Duodenal mucosa (tissue), 2 donors: ENCODE results near the gene GAGE12H.
"Not testable (repeated sequence)": the region's sequence is repeated elsewhere in the genome, so short reads cannot be mapped to it uniquely, and the experiment has no call there.

ENCODE experiments used
- H3K27ac ChIP-seq: one replicate; pipeline ENCODE4 v1.7.0; 2013; ENCODE audit warnings: low read depth, low read length
- H3K27me3 ChIP-seq, 2 donors: one replicate each; pipeline ENCODE4 v1.7.0; 2013; ENCODE audit warnings: low read length in 2 of 2, control low read depth in 1 of 2; ENCODE audit not compliant: insufficient read depth in 2 of 2, control insufficient read depth in 1 of 2
- H3K36me3 ChIP-seq, 2 donors: one replicate each; pipeline ENCODE4 v1.7.0; 2013; ENCODE audit warnings: low read length in 2 of 2, control low read depth in 1 of 2; ENCODE audit not compliant: insufficient read depth in 2 of 2, control insufficient read depth in 1 of 2
- H3K4me1 ChIP-seq, 2 donors: one replicate each; pipeline ENCODE4 v1.7.0; 2013; ENCODE audit warnings: low read length in 2 of 2, control low read depth in 1 of 2; ENCODE audit not compliant: insufficient read depth in 2 of 2, control insufficient read depth in 1 of 2
- H3K4me3 ChIP-seq, 2 donors: one replicate each; pipeline ENCODE4 v1.7.0; 2013; ENCODE audit warnings: low read length in 2 of 2, low read depth in 1 of 2
- H3K9ac ChIP-seq, 2 donors: one replicate each; pipeline ENCODE4 v1.7.0; 2013; ENCODE audit warnings: low read length in 2 of 2, low read depth in 1 of 2
- H3K9me3 ChIP-seq, 2 donors: one replicate each; pipeline ENCODE4 v1.7.0; 2013; ENCODE audit warnings: low read length in 2 of 2, control low read depth in 1 of 2; ENCODE audit not compliant: control insufficient read depth in 1 of 2

Gene GAGE12H

DNA sequence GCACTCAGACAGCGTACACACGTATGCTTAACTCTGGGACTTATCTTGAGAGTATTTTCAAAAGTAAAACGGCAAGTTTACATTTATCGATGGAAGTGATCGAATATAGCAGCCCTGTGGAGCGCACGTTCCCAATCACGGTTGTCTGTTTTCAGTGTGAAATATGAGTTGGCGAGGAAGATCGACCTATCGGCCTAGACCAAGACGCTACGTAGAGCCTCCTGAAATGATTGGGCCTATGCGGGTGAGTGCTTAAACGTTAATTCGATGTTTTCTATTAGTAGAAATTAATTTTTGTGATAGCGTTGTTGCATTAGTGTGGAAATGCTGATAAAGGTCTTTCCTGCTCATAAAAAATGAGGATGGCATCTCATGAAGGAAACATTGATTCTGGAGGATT lies 10.7 kb downstream of the GAGE12H start:
- H3K27me3 ChIP-seq, H3K9me3 ChIP-seq, H3K9ac ChIP-seq, H3K36me3 ChIP-seq, H3K27ac ChIP-seq, H3K4me3 ChIP-seq, H3K4me1 ChIP-seq: not testable (repeated sequence)

GRCh38 chrX:49598720-49599119 lies 19.0 kb downstream of the GAGE12H start, which contains the start of gene GAGE1:
Gene GAGE1, plus strand, starts transcription at chrX:49599020. Its CDS starts 1,155 bp downstream, at chrX:49600175.
- H3K36me3 ChIP-seq, H3K9me3 ChIP-seq, H3K9ac ChIP-seq: not testable (repeated sequence)

GRCh38 chrX:49610718-49611310 lies 31.1 kb downstream of the GAGE12H start:
- H3K27me3 ChIP-seq: no peaks in the 10 kb centered on the region
- no peaks in the 10 kb centered on the region for H3K36me3 ChIP-seq
- no peaks in the 10 kb centered on the region for H3K4me1 ChIP-seq
- H3K27ac ChIP-seq: no peak overlapping the region
- H3K4me3 ChIP-seq: no peak overlapping the region
- H3K9me3 ChIP-seq: no peaks in the 10 kb centered on the region
- no peak overlapping the region for H3K9ac ChIP-seq

More at GRCh38 chrX:49598720-49599119, 19.0 kb downstream of the GAGE12H start, which contains the start of gene GAGE1:
- not testable (repeated sequence) for H3K27me3 ChIP-seq, H3K4me3 ChIP-seq, H3K27ac ChIP-seq, H3K4me1 ChIP-seq

GRCh38 chrX:49618574-49618973 lies 38.8 kb downstream of the GAGE12H start:
- no peak overlapping the region for H3K27ac ChIP-seq
- H3K27me3 ChIP-seq: no peaks in the 10 kb centered on the region
- H3K36me3 ChIP-seq: no peaks in the 10 kb centered on the region
- no peak overlapping the region for H3K4me3 ChIP-seq
- H3K9me3 ChIP-seq: no peaks in the 10 kb centered on the region
- H3K4me1 ChIP-seq: no peaks in the 10 kb centered on the region
- H3K9ac ChIP-seq: no peak overlapping the region

DNA sequence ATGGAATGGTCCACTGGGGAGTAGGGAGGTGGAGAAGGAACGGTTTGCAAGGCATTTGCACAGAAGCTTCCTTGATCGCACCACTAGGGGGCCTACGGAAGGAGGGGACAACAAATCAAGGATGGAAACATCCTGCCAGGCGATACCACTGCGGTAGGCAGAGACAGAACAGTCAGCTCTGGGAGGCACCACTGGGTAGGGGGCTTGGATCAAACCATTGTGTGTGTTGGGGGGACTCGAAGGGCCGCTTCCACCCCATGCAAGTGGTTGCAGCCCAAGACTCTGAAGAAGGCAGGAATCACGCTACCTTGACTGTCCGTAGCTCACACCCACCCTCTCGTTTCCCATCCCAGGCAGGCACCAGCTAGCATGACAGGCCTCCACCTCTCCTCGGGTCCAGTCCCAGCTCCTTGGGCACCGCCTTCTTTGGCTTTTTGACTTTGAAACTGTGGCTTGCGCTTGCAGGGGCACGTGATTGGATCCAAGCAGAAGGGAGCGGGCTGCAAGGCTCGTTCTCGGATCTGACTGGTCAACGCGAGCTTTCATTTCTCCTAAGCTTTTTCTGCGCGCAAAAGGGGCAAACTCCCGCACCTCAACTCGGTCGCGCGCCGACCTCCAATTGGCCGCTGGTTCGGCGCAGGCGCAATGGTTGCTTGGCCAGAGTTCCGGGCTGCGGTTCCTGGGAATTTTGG lies 47.5 kb downstream of the GAGE12H start:
- Histone ChIP-seq H3K27me3 (no peaks in the 10 kb centered on the region), H3K4me1 (no peaks in the 10 kb centered on the region), H3K4me3 (no peak overlapping the region), H3K36me3 (no peaks in the 10 kb centered on the region), H3K9ac (no peak overlapping the region), H3K9me3 (no peaks in the 10 kb centered on the region), H3K27ac (no peak overlapping the region)
